GM19455 (cell line): ENCODE data around the gene STPG4.
"Not testable (repeated sequence)": the region's sequence is repeated elsewhere in the genome, so short reads cannot be mapped to it uniquely, and the experiment has no call there.

Experiments used
- ATAC-seq: cut with Tn5 transposase; IDR thresholded peaks from one replicate; pipeline ENCODE4 v1.9.1; 2021; ENCODE audit not compliant: unreplicated experiment

STPG4 gene

GRCh38 chr2:47173986-47174732, 19.1 kb upstream of the STPG4 start:
- no peak for ATAC-seq

GRCh38 chr2:47172922-47173695, 18.0 kb upstream of the STPG4 start:
- no peak for ATAC-seq

- no peak for ATAC-seq
These were observed 17.2 kb upstream of the STPG4 start for GRCh38 chr2:47172156-47172921.

- ATAC-seq, result no peak
These were observed 14.7 kb upstream of the STPG4 start for GRCh38 chr2:47169784-47170183.

GRCh38 chr2:47168895-47169294, 13.8 kb upstream of the STPG4 start:
- not testable (repeated sequence) for ATAC-seq

GRCh38 chr2:47167149-47167548, 12.0 kb upstream of the STPG4 start:
- ATAC-seq, result no peak

- ATAC-seq, result no peak
These were observed 10.0 kb upstream of the STPG4 start for GRCh38 chr2:47165001-47165555.

- ATAC-seq, result no peak
These were observed 7.7 kb upstream of the STPG4 start for GRCh38 chr2:47162780-47163179.

GRCh38 chr2:47161475-47161874, 6.4 kb upstream of the STPG4 start:
- ATAC-seq, result no peak

GRCh38 chr2:47160660-47161059, 5.6 kb upstream of the STPG4 start:
- no peak for ATAC-seq

- ATAC-seq, result no peak
These were observed 5.1 kb upstream of the STPG4 start for GRCh38 chr2:47160211-47160610.

GRCh38 chr2:47159627-47160026, 4.5 kb upstream of the STPG4 start:
- ATAC-seq, result no peak

- ATAC-seq, result no peak
These were observed 3.5 kb upstream of the STPG4 start for GRCh38 chr2:47158576-47158975.

GRCh38 chr2:47152803-47153202, 2.3 kb downstream of the STPG4 start:
- no peak for ATAC-seq

- ATAC-seq, result no peak
These were observed 4.9 kb downstream of the STPG4 start for GRCh38 chr2:47150175-47150574.

- no peak for ATAC-seq
These were observed 8.1 kb downstream of the STPG4 start for GRCh38 chr2:47147021-47147420.

GRCh38 chr2:47145466-47145865, 9.6 kb downstream of the STPG4 start:
- ATAC-seq, result no peak

- ATAC-seq, result no peak
These were observed 13.6 kb downstream of the STPG4 start for GRCh38 chr2:47141520-47141919.

GRCh38 chr2:47134386-47135090, 20.6 kb downstream of the STPG4 start:
- ATAC-seq, result no peak

GRCh38 chr2:47133046-47133445, 22.1 kb downstream of the STPG4 start:
- ATAC-seq, result no peak

- no peak for ATAC-seq
These were observed 25.9 kb downstream of the STPG4 start for GRCh38 chr2:47129191-47129706.
